DMS53 (cell line): Measurements from ENCODE around the gene NAA80.

Experiments
- DNase-seq: peaks from one replicate; lab custom pipeline; 2025; lab: John Stamatoyannopoulos, UW

NAA80 gene

GRCh38 chr3:50256978-50257890, 42.0 kb downstream of the NAA80 start:
- peak; percentile 69 for DNase-seq

GRCh38 chr3:50255251-50255615, 44.0 kb downstream of the NAA80 start:
- DNase-seq: no peak

- no peak for DNase-seq
These were observed 44.5 kb downstream of the NAA80 start for GRCh38 chr3:50254577-50255250.

- no peak for DNase-seq
These were observed 48.0 kb downstream of the NAA80 start for GRCh38 chr3:50251220-50251619.

GRCh38 chr3:50250514-50250913, 48.7 kb downstream of the NAA80 start:
- DNase-seq: no peak

GRCh38 chr3:50249457-50249856, 49.7 kb downstream of the NAA80 start:
- DNase-seq: no peak

GRCh38 chr3:50248387-50248786, 50.8 kb downstream of the NAA80 start:
- DNase-seq: peak; percentile 32

- peak; percentile 29 for DNase-seq
These were observed 52.7 kb downstream of the NAA80 start for GRCh38 chr3:50246517-50246954.
